Prostate gland (tissue), 2 donors: Measurements from ENCODE around the gene UBAC2. TPM values are rescaled to one million over a fixed set of nuclear protein-coding genes. Genes with fewer than 3 reads are reported as not detected.

Experiments
- DNase-seq: peaks from one replicate; pipeline ENCODE4 v3.0.0-alpha.2; 2019; ENCODE audit warnings: low spot score
- H3K27ac ChIP-seq, 2 donors: fragments of 200-600 bp; sonication (generic); 2 replicates each; pipeline ENCODE4 v1.5.1; 2017 to 2019
- H3K27me3 ChIP-seq: fragments of 200-600 bp; sonication (generic); replicated peaks from 2 replicates; pipeline ENCODE4 v1.5.1; 2019; ENCODE audit not compliant: insufficient read depth
- H3K36me3 ChIP-seq, 2 donors: fragments of 200-600 bp; sonication (generic); 1 replicate in 1 of 2; 2 replicates in 1 of 2; pipeline versions ENCODE4 v1.5.1 to v1.8.1; 2017 to 2019
- H3K4me1 ChIP-seq: fragments of 200-600 bp; sonication (generic); replicated peaks from 2 replicates; pipeline ENCODE4 v1.5.1; 2019
- H3K4me3 ChIP-seq, 2 donors: fragments of 200-600 bp; sonication (generic); 2 replicates each; pipeline ENCODE4 v1.5.1; 2017 to 2019
- H3K9me3 ChIP-seq: fragments of 200-600 bp; sonication (generic); 2 replicates; pipeline ENCODE4 v1.5.1; 2017
- CTCF ChIP-seq, 4 experiments: fragments of 200-600 bp in 2 of 4; fragments of 450-650 bp in 2 of 4; sonication (generic) in 2 of 4; IDR thresholded peaks; 1 replicate in 3 of 4; 2 replicates in 1 of 4; pipeline ENCODE4 v1.5.1; 2016 to 2019; ENCODE audit warnings: antibody characterized with exemption in 4 of 4, mild to moderate bottlenecking in 2 of 4, moderate library complexity in 2 of 4
- POLR2A ChIP-seq: fragments of 450-650 bp; IDR thresholded peaks from one replicate; pipeline ENCODE4 v1.6.1; 2016; ENCODE audit warnings: antibody characterized with exemption, mild to moderate bottlenecking
- POLR2AphosphoS5 ChIP-seq: sonication (generic); formaldehyde crosslinking; IDR thresholded peaks from one replicate; pipeline ENCODE4 v1.6.1; 2017; ENCODE audit warnings: antibody characterized with exemption
- WGBS: methylation state at CpG from one replicate; pipeline ENCODE4 v1.1.5; 2018; 5-methylcytosine and 5-hydroxymethylcytosine counted together
- intact Hi-C: fragments of 100-400 bp; cut with DNase I; formaldehyde crosslinking; loops from one replicate; pipeline ENCODE4 v1.14.2; 2022
- total RNA-seq, 2 donors: library from RNA; depleted of rRNA; stranded (reverse); fragments of >200 nt; gene quantifications; one replicate each; pipeline ENCODE4 v1.1.0, GENCODE V29; 2016

Gene UBAC2
- total RNA-seq, 2 donors from 2014 or later: 60.7 to 86.9 TPM

- H3K27ac ChIP-seq: no peak overlapping the region
- no peaks in the 10 kb centered on the region for H3K36me3 ChIP-seq
- intact Hi-C loops: no loop called here
- no peak overlapping the region for H3K4me3 ChIP-seq
- no peak for DNase-seq
- WGBS: 94% methylated on average over 3 of the region's 3 CpGs
- no peaks in the 10 kb centered on the region for H3K9me3 ChIP-seq
- no peaks in the 10 kb centered on the region for H3K4me1 ChIP-seq
- no peak for TF ChIP-seq CTCF (IDR thresholded peaks at IDR 0.05)
- TF ChIP-seq POLR2AphosphoS5: no peak
- TF ChIP-seq POLR2A: no peak
- H3K27me3 ChIP-seq: no peaks in the 10 kb centered on the region
These were observed 79.5 kb downstream of the UBAC2 start for GRCh38 chr13:99280166-99280565.

- no peak overlapping the region for H3K27ac ChIP-seq
- no peaks in the 10 kb centered on the region for H3K4me1 ChIP-seq
These were observed 81.2 kb downstream of the UBAC2 start for GRCh38 chr13:99281811-99282263.

GRCh38 chr13:99282264-99283231, 81.9 kb downstream of the UBAC2 start:
- intact Hi-C loops: no loop called here
- 71% methylated on average over 1 of the region's 1 CpG for WGBS
- H3K4me1 ChIP-seq: no peaks in the 10 kb centered on the region
- H3K27ac ChIP-seq: no peak overlapping the region
- no peaks in the 10 kb centered on the region for H3K27me3 ChIP-seq
- DNase-seq: no peak
- no peaks in the 10 kb centered on the region for H3K36me3 ChIP-seq
- no peaks in the 10 kb centered on the region for H3K9me3 ChIP-seq
- no peak overlapping the region for H3K4me3 ChIP-seq
- TF ChIP-seq POLR2AphosphoS5: no peak
- TF ChIP-seq CTCF (IDR thresholded peaks at IDR 0.05): no peak

More at GRCh38 chr13:99281811-99282263, 81.2 kb downstream of the UBAC2 start:
- H3K4me3 ChIP-seq: no peak overlapping the region
- H3K9me3 ChIP-seq: no peaks in the 10 kb centered on the region
- TF ChIP-seq POLR2A (no peak), POLR2AphosphoS5 (no peak), CTCF (IDR thresholded peaks at IDR 0.05) (no peak)
- intact Hi-C loops: no loop called here
- H3K36me3 ChIP-seq: no peaks in the 10 kb centered on the region
- DNase-seq: no peak
- 90% methylated on average over 5 of the region's 5 CpGs for WGBS
- H3K27me3 ChIP-seq: no peaks in the 10 kb centered on the region

GRCh38 chr13:99285432-99286182, 85.0 kb downstream of the UBAC2 start:
- H3K4me1 ChIP-seq: no peaks in the 10 kb centered on the region
- intact Hi-C loops: no loop called here
- no peak overlapping the region for H3K4me3 ChIP-seq
- no peaks in the 10 kb centered on the region for H3K27me3 ChIP-seq
- no peak overlapping the region for H3K27ac ChIP-seq
- H3K9me3 ChIP-seq: no peaks in the 10 kb centered on the region
- DNase-seq: no peak
- H3K36me3 ChIP-seq: no peaks in the 10 kb centered on the region
- WGBS: 82% methylated on average over 10 of the region's 10 CpGs
- TF ChIP-seq CTCF (IDR thresholded peaks at IDR 0.05) (no peak), POLR2AphosphoS5 (no peak), POLR2A (no peak)
